ENCODE results near the gene IL12RB1. TPM values are rescaled to one million over a fixed set of nuclear protein-coding genes. Genes with fewer than 3 reads are reported as not detected.
A peak's percentile ranks its signal among the peaks of the same experiment; 100 is the strongest.

Gene IL12RB1
- polyA plus RNA-seq, 2 of the 4 experiments (the other 2 are of a cell fraction), result not detected

- no peak overlapping the region for H3K4me3 ChIP-seq
- peak; percentile 94 for TF ChIP-seq ZFP36 (IDR thresholded peaks at IDR 0.05; ENCODE audit: borderline replicate concordance, partially characterized antibody)
- no peak for TF ChIP-seq JUN (IDR thresholded peaks at IDR 0.05)
- TF ChIP-seq FOSB (CRISPR knock-in tag; IDR thresholded peaks at IDR 0.05), result no peak
These were observed 41.3 kb downstream of the IL12RB1 start for GRCh38 chr19:18045307-18046050.

DNA sequence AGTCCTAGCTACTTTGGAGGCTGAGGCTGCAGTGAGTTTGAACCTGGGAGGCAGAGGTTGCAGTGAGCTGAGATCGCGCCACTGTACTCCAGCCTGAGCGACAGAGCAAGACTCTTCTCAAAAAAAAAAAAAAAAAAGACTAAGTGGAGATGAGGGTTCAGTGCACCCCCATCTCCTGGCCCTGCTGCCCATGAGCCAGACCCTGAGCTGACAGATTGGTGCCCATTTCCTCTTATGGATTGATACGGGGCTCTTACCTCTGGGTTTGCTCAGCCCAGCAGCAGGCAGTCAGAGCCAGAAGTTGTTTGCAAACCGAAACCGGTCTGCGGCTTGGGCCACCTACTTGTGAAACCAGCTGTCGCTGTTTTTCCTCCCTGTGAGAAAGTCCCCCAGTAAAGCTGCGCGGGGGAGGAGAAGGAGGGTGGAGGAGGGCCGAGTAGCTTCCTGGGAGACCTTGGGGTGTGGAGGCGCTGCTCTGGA, 41.9 kb downstream of the IL12RB1 start:
- CTCF ChIA-PET, result interaction anchor here (0.7 to 1.7 kb wide), 5 partner anchors 12 to 107 kb away, joined by 3 to 8 read pairs (median 4); partner anchors contain the start of gene IL12RB1
- WGBS (ENCODE audit: missing lambda C conversion rate), result 60% methylated on average over 10 of the region's 12 CpGs
- no peak for TF ChIP-seq BCL3 (IDR thresholded peaks at IDR 0.05)
- TF ChIP-seq, protein P1, sequence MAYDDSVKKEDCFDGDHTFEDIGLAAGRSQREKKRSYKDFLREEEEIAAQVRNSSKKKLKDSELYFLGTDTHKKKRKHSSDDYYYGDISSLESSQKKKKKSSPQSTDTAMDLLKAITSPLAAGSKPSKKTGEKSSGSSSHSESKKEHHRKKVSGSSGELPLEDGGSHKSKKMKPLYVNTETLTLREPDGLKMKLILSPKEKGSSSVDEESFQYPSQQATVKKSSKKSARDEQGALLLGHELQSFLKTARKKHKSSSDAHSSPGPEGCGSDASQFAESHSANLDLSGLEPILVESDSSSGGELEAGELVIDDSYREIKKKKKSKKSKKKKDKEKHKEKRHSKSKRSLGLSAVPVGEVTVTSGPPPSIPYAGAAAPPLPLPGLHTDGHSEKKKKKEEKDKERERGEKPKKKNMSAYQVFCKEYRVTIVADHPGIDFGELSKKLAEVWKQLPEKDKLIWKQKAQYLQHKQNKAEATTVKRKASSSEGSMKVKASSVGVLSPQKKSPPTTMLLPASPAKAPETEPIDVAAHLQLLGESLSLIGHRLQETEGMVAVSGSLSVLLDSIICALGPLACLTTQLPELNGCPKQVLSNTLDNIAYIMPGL (CRISPR knock-in tag; IDR thresholded peaks at IDR 0.05; ENCODE audit: borderline replicate concordance), result no peak
- TF ChIP-seq PHF8 (IDR thresholded peaks at IDR 0.05; ENCODE audit: borderline replicate concordance, low read depth), result no peak
- no peak overlapping the region for H3K4me3 ChIP-seq
- DNase-seq (ENCODE audit: low read depth in 1 of 2, low spot score in 1 of 2), result peak in 1 of 2 experiments; percentile 27
- peak overlapping the region; percentile 60 for H3K4me2 ChIP-seq
- no peak; a peak in 1 of 6 replicates for ATAC-seq
- H3K9me3 ChIP-seq, result no peaks in the 10 kb centered on the region
- peaks cover 19% of the 10 kb centered on the region for H3K4me1 ChIP-seq
- POLR2A ChIA-PET, result no interaction called here
- no peak for FAIRE-seq
- H3K27ac ChIP-seq, result peak overlapping the region in 1 of 2 experiments; percentile 73; a peak in 4 of 6 replicates

More at GRCh38 chr19:18045307-18046050, 41.3 kb downstream of the IL12RB1 start:
- FAIRE-seq (no peak), ATAC-seq (no peak), DNase-seq (ENCODE audit: low read depth in 1 of 2, low spot score in 1 of 2) (no peak)
- peaks cover 19% of the 10 kb centered on the region for H3K4me1 ChIP-seq
- ChIA-PET CTCF (interaction anchor here (0.6 to 1.7 kb wide), 5 partner anchors 12 to 107 kb away, joined by 3 to 8 read pairs (median 4); partner anchors contain the start of gene IL12RB1), POLR2A (interaction anchor here (0.7 kb wide), 1 partner anchor 10 kb away, joined by 3 read pairs; no protein-coding TSS in a partner anchor)
- H3K27ac ChIP-seq, result peak overlapping the region; percentile 12 to 73; a peak in 4 of 6 replicates
- WGBS (ENCODE audit: missing lambda C conversion rate), result 74% methylated on average over 7 of the region's 7 CpGs
- peak overlapping the region; percentile 60 for H3K4me2 ChIP-seq
- H3K9me3 ChIP-seq, result no peaks in the 10 kb centered on the region

DNA sequence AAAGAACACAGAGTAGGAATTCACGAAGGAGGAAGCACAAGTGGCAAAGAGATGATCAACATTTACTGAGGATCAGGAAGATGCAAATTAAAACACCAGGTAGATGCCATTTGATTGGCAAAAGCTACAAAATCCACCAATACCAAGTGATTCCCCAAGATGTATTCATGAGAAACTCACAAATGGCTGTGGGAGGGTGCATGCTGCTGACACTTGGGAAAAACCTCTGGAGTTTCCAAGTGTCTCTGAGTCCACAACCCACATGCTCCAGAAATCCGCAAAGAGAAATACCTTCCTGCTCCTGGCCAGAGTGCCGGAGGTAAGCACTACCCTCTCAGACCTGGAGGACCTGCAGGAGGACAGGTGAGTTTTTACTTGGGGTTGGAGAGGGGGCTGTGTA, 43.1 kb downstream of the IL12RB1 start:
- Histone ChIP-seq H3K9me3 (no peaks in the 10 kb centered on the region), H3K4me1 (peaks cover 19% of the 10 kb centered on the region), H3K4me3 (no peak overlapping the region), H3K27ac (no peak overlapping the region), H3K4me2 (no peak overlapping the region)
- CTCF ChIA-PET, result interaction anchor here (1.2 kb wide), 1 partner anchor 15 kb away, joined by 4 read pairs; no protein-coding TSS in a partner anchor
- TF ChIP-seq TFCP2L1 (CRISPR knock-in tag; IDR thresholded peaks at IDR 0.05) (no peak), EP300 (IDR thresholded peaks at IDR 0.05) (no peak), FOXS1 (CRISPR knock-in tag; IDR thresholded peaks at IDR 0.05) (no peak), JUNB (IDR thresholded peaks at IDR 0.05) (no peak), SREBF2 (IDR thresholded peaks at IDR 0.05) (no peak), HOXB5 (CRISPR knock-in tag; IDR thresholded peaks at IDR 0.05) (no peak), ZC3H11A (IDR thresholded peaks at IDR 0.05) (no peak), EHMT2 (IDR thresholded peaks at IDR 0.05; ENCODE audit: low read depth) (no peak), FOSL2 (IDR thresholded peaks at IDR 0.05) (no peak), FOSL2 (CRISPR knock-in tag; IDR thresholded peaks at IDR 0.05) (no peak), ZFP36 (IDR thresholded peaks at IDR 0.05; ENCODE audit: borderline replicate concordance, partially characterized antibody) (no peak), HEYL (CRISPR knock-in tag; IDR thresholded peaks at IDR 0.05) (no peak), NFE2L2 (conservative IDR thresholded peaks at IDR 0.05; ENCODE audit: low read length) (no peak), RNF2 (IDR thresholded peaks at IDR 0.05; ENCODE audit: borderline replicate concordance, low read depth) (no peak), POLR2AphosphoS2 (conservative IDR thresholded peaks at IDR 0.05; ENCODE audit: low read length) (no peak), USF2 (IDR thresholded peaks at IDR 0.05) (no peak), E2F6 (IDR thresholded peaks at IDR 0.05; ENCODE audit: borderline replicate concordance, low read depth) (no peak), RFX5 (IDR thresholded peaks at IDR 0.05) (no peak), HOXB13 (CRISPR knock-in tag; IDR thresholded peaks at IDR 0.05; ENCODE audit: low read depth) (no peak)
- TF ChIP-seq, protein P1 (CRISPR knock-in tag; IDR thresholded peaks at IDR 0.05; ENCODE audit: borderline replicate concordance), result no peak
- TF ChIP-seq, protein P2, sequence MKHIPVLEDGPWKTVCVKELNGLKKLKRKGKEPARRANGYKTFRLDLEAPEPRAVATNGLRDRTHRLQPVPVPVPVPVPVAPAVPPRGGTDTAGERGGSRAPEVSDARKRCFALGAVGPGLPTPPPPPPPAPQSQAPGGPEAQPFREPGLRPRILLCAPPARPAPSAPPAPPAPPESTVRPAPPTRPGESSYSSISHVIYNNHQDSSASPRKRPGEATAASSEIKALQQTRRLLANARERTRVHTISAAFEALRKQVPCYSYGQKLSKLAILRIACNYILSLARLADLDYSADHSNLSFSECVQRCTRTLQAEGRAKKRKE (CRISPR knock-in tag; IDR thresholded peaks at IDR 0.05; ENCODE audit: low read depth), result no peak
- DNase-seq (ENCODE audit: low read depth in 1 of 2, low spot score in 1 of 2) (no peak), ATAC-seq (no peak), FAIRE-seq (no peak)
- 86% methylated on average over 3 of the region's 3 CpGs for WGBS (ENCODE audit: missing lambda C conversion rate)
- POLR2A ChIA-PET, result no interaction called here

All from A549 (cell line).